Adrenal gland (tissue), 12 donors: ENCODE results near the gene DFFB. TPM values are rescaled to one million over a fixed set of nuclear protein-coding genes. Genes with fewer than 3 reads are reported as not detected.

Experiments
- DNase-seq, 7 donors: peaks; one replicate each; pipeline ENCODE4 v3.0.0-alpha.2; 2019 to 2020
- H3K27ac ChIP-seq, 5 donors: fragments of 200-600 bp; sonication (generic) in 4 of 5; 1 replicate in 3 of 5; 2 replicates in 2 of 5; pipeline versions ENCODE4 v1.5.1 to v1.8.0; 2016 to 2020; ENCODE audit warnings: mild to moderate bottlenecking in 1 of 5
- H3K27me3 ChIP-seq: fragments of 200-600 bp; 2 replicates; pipeline ENCODE4 v1.8.0; 2021
- H3K36me3 ChIP-seq, 2 donors: fragments of 200-600 bp; replicated peaks in 1 of 2; 1 replicate in 1 of 2; 2 replicates in 1 of 2; pipeline versions ENCODE4 v1.5.1 to v1.8.0; 2018 to 2022
- H3K4me1 ChIP-seq, 2 donors: fragments of 200-600 bp; replicated peaks in 1 of 2; 1 replicate in 1 of 2; 2 replicates in 1 of 2; pipeline versions ENCODE4 v1.5.1 to v1.8.0; 2018 to 2021
- H3K4me3 ChIP-seq, 4 donors: fragments of 200-600 bp; sonication (generic) in 3 of 4; one replicate each; pipeline ENCODE4 v1.5.1; 2016 to 2018
- H3K9me3 ChIP-seq, 3 donors: fragments of 200-600 bp; sonication (generic) in 1 of 3; replicated peaks in 1 of 3; 1 replicate in 2 of 3; 2 replicates in 1 of 3; pipeline versions ENCODE4 v1.5.1 to v1.8.0; 2016 to 2021
- CTCF ChIP-seq, 6 experiments: fragments of 450-650 bp in 4 of 6; fragments of 200-600 bp in 2 of 6; sonication (generic) in 1 of 6; IDR thresholded peaks; 1 replicate in 5 of 6; 2 replicates in 1 of 6; pipeline versions ENCODE4 v1.5.1 to v1.8.0; 2016 to 2021; ENCODE audit warnings: antibody characterized with exemption in 6 of 6, mild to moderate bottlenecking in 2 of 6, moderate library complexity in 1 of 6
- POLR2A ChIP-seq, 2 donors: fragments of 450-650 bp; IDR thresholded peaks; one replicate each; pipeline ENCODE4 v1.6.1; 2017; ENCODE audit warnings: antibody characterized with exemption in 2 of 2, mild to moderate bottlenecking in 2 of 2, moderate library complexity in 1 of 2
- WGBS, 4 donors: extraction: QIAGEN DNeasy Blood & Tissue Kit in 2 of 4; methylation state at CpG; one replicate each; pipeline versions ENCODE4 v1.1.5 to v1.1.7; 2013 to 2017; 5-methylcytosine and 5-hydroxymethylcytosine counted together
- intact Hi-C, 2 donors: fragments of 100-400 bp; cut with DNase I; formaldehyde crosslinking; loops; one replicate each; pipeline versions ENCODE4 v1.14.1 to v1.15.0; 2022 to 2023
- polyA plus RNA-seq, 3 donors: library from polyadenylated mRNA; stranded (reverse); fragments of 200-250 nt in 2 of 3; fragments of 350-450 nt in 1 of 3; fragmentation: Illumina TruSeq in 1 of 3; extraction: RNeasy Lipid Tissue Mini Kit (QIAGEN cat#74804) in 1 of 3; gene quantifications; one replicate each; pipeline ENCODE4 v1.2.3, GENCODE V29; 2013 to 2014
- total RNA-seq, 9 donors: library from RNA; depleted of rRNA in 4 of 9; stranded (reverse); fragments of >200 nt in 4 of 9; fragments of 120-200 nt in 1 of 9; fragmentation: NEBNext Ultra II Directional in 1 of 9; extraction: Animal tissue kit (Norgen Biotek cat#: 25700) in 1 of 9; gene quantifications; one replicate each; pipeline versions ENCODE4 v1.1.0 to v1.2.4, GENCODE V29; 2013 to 2023
- donor health status: healthy with polysubstance abuse.
- donor health status: Bipolar disorder and iron deficiency.
- donor health status: DM: yes; HTN: yes; CAD: no.
- donor health status: DM: no; HTN: no; CAD: no.
- donor health status: DM: no; HTN: no; CAD: no.
- donor health status: DM: yes; HTN: yes; CAD: no.

Gene DFFB
- total and polyA plus RNA-seq, 12 donors: 1.8 to 13.4 (median 5.2) TPM

GRCh38 chr1:3896396-3897000 is 39.2 kb downstream of the DFFB start:
- peaks cover 6 to 11% of the 10 kb centered on the region in 2 donors for H3K4me1 ChIP-seq
- intact Hi-C loops: no loop called here
- no peak for DNase-seq
- H3K9me3 ChIP-seq: peaks cover 0 to 8% (median 0%) of the 10 kb centered on the region in 3 donors
- no peaks in the 10 kb centered on the region for H3K27me3 ChIP-seq
- no peak for TF ChIP-seq POLR2A (IDR thresholded peaks at IDR 0.05)
- no peak for TF ChIP-seq CTCF (IDR thresholded peaks at IDR 0.05)
- H3K4me3 ChIP-seq: no peak overlapping the region
- H3K27ac ChIP-seq: no peak overlapping the region
- H3K36me3 ChIP-seq: peaks cover 0 to 5% of the 10 kb centered on the region in 2 donors
- WGBS, 4 donors: 94 to 99% (median 96%) methylated on average over 7 of the region's 7 CpGs

- H3K36me3 ChIP-seq: peaks cover 0 to 5% of the 10 kb centered on the region in 2 donors
- intact Hi-C loops: no loop called here
- no peak overlapping the region for H3K4me3 ChIP-seq
- H3K4me1 ChIP-seq: peaks cover 6 to 11% of the 10 kb centered on the region in 2 donors
- H3K9me3 ChIP-seq: peaks cover 0 to 8% (median 0%) of the 10 kb centered on the region in 3 donors
- H3K27ac ChIP-seq: no peak overlapping the region
- no peaks in the 10 kb centered on the region for H3K27me3 ChIP-seq
- TF ChIP-seq POLR2A (IDR thresholded peaks at IDR 0.05): no peak
- no peak for TF ChIP-seq CTCF (IDR thresholded peaks at IDR 0.05)
- DNase-seq: no peak
Observed at GRCh38 chr1:3898475-3898735, 41.1 kb downstream of the DFFB start.

- H3K27ac ChIP-seq: peak overlapping the region in 4 of 5 donors; percentile 93 to 96 (median 94)
- no peaks in the 10 kb centered on the region for H3K27me3 ChIP-seq
- H3K4me3 ChIP-seq: peak overlapping the region; percentile 41 to 88 (median 70)
- H3K9me3 ChIP-seq: peaks cover 0 to 8% (median 0%) of the 10 kb centered on the region in 3 donors
- peaks cover 0 to 5% of the 10 kb centered on the region in 2 donors for H3K36me3 ChIP-seq
- H3K4me1 ChIP-seq: peaks cover 6 to 11% of the 10 kb centered on the region in 2 donors
- no peak for TF ChIP-seq CTCF (IDR thresholded peaks at IDR 0.05)
- TF ChIP-seq POLR2A (IDR thresholded peaks at IDR 0.05): no peak
- 43 to 67% (median 52%) methylated on average over 8 to 10 of the region's 10 CpGs for WGBS, 4 donors
- intact Hi-C loops: no loop called here
- DNase-seq: peak in 1 of 7 donors; percentile 63
Observed at GRCh38 chr1:3898994-3899753, 41.9 kb downstream of the DFFB start.

- TF ChIP-seq CTCF (IDR thresholded peaks at IDR 0.05): peak in 1 of 6 experiments; percentile 6
- no peak for TF ChIP-seq POLR2A (IDR thresholded peaks at IDR 0.05)
- 0 to 1% (median 0%) methylated on average over 5 to 26 of the region's 26 CpGs; no CpG with 5 or more reads in 1 of the 4 donors for WGBS, 4 donors
- Histone ChIP-seq H3K4me1 (peaks cover 6 to 11% of the 10 kb centered on the region in 2 donors), H3K27ac (peak overlapping the region in 4 of 5 donors; percentile 93 to 96 (median 94)), H3K36me3 (peaks cover 0 to 5% of the 10 kb centered on the region in 2 donors), H3K9me3 (peaks cover 0 to 8% (median 0%) of the 10 kb centered on the region in 3 donors), H3K27me3 (no peaks in the 10 kb centered on the region), H3K4me3 (peak overlapping the region; percentile 41 to 88 (median 70))
- DNase-seq: peak in 1 of 7 donors; percentile 62
- intact Hi-C loops: no loop called here
Observed at GRCh38 chr1:3899754-3900149, 42.5 kb downstream of the DFFB start.
